Activated gamma-delta T cell treated with anti-CD3 and anti-CD28 coated beads, Interleukin-2, amount 50 U/mL, for 16 hours (primary cell): ENCODE measurements around the gene PSMB10.
"Not testable (repeated sequence)": the region's sequence is repeated elsewhere in the genome, so short reads cannot be mapped to it uniquely, and the experiment has no call there.

Source experiments
- DNase-seq: peaks from one replicate; pipeline ENCODE4 v3.0.0-alpha.2; 2020; ENCODE audit warnings: low read depth

PSMB10 gene

DNA sequence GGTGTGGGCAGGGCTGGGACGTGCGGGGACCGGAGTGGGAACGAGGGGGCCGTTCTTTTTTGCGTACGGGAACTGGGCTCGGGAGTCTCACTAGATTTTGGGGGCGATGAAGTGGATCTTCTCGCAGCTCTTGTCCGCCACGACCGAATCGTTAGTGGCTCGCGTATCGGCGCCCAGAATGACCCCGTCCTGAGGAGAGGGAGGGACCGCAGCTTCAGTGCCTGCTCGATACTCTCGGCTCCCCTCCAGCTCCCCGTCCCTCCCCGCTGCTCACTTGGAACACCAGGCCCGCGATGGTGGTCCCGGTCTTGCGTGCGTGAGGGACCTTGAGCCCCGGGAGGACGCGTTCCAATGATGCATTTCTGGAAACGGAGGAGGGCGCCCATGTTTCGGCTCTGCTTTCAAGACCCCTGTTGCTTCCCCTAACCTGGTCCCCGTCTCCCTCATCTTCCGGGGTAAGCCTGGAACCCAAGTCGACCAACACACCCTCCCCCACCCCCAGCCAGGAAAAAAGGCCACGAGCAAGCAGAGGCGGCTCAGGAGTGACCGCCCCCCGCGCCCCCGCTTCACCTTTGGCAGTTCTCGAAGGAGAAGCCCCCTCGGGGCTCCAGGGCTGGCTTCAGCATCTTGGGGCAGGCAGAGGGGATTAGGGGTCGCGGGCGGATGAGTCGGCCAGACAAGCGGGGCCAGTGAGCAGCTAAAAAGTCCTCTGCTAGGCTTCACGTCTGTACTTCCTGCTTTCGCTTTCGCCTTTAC, at the start of gene PSMB10:
Gene PSMB10, minus strand, starts transcription at position 727 of the 756 bp plus-strand sequence. Its CDS starts 101 bp downstream, at position 626.
- DNase-seq, result no peak

DNA sequence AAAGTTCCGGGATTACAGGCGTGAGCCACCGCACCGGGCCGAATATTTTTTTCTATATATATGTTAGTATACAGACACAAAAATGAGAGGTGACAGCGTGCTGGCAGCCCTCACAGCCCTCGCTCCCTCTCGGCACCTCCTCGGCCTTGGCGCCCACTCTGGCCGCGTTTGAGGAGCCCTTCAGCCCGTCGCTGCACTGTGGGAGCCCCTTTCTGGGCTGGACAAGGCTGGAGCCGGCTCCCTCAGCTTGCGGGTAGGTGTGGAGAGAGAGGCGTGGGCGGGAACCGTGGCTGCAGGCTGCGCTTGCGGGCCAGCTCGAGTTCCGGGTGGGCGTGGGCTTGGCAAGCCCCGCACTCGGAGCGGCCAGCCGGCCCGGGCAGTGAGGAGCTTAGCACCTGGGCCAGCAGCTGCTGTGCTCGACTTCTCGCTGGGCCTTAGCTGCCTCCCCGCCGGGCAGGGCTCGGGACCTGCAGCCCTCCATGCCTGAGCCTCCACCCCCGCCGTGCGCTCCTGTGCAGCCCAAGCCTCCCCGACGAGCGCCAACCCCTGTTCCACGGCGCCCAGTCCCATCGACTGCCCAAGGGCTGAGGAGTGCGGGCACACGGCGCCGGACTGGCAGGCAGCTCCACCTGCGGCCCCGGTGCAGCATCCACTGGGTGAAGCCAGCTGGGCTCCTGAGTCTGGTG, 45.5 kb upstream of the PSMB10 start:
- no peak for DNase-seq

DNA sequence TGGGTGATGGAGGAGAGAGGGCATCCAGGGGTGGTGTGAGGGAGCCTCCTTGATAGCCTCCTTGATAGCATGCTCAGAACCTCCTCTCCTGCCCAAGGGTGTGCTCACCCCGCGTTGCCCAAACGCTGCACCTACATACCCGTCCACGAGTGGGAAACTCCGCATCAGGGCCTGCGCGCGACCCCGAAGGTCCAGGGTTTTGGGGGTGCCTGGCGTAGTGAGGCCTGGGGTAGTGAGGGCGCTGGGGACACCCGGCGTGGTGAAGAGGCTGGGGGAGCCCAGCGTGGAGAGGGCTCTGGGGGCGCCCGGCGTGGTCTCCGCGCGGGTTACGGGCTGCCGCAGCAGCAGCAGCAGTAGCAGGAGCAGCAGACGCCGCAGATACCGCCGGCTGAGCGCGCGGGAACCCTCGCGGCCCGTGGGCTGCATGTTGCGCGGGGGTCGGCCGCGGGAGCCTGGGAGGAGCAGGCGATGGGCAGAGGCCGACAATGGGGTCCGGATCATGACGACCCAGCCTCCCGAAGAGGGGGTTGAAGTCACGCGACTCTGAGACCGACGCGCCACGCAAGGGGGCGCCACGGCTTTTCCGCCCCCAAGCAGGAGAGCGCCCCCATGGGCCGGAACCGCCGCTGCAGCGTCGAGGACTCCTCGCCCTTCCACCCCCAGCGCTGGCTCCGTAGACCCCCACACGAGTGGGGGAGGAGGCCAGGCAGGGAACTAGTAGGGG, 43.5 kb upstream of the PSMB10 start, which contains the start of gene DPEP3:
Gene DPEP3, minus strand, starts transcription at position 545 of the 724 bp plus-strand sequence. Its CDS starts 119 bp downstream, at position 426.
- no peak for DNase-seq

DNA sequence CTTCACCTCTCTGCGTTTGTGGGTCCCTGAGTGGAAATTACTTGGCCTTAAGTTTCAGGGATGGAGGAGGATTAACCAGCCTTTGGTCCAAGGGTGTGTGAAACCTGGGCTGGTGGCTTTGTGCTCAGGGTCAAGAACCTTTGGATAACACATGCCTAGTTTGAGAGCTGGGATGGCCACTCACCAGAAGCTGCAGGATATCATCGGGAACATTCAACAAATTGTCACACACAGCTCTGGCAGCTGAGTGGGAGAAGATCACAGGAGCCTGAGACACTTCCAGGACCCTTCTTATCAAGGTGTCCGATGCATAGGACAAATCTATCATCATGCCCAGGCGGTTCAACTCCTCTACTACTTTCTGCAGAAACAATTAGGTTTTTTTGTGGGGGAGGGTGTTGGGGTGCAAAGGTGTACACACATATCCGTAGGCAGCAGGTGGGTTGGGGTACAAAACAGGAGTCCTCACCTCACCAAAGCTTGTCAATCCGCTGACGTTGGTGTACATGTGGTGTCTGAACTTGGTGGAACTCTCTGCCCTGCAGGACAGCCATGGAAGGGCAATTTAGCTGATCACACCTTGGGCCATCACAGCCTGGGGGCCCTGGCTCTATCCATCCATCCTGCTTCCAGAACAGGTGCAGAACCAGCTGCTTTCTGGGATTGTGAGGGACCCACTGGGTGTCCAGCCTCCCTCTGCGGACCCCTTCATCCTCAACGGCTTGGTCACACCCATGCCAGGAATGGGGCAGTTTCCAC, 41.0 kb upstream of the PSMB10 start:
- DNase-seq, result no peak

DNA sequence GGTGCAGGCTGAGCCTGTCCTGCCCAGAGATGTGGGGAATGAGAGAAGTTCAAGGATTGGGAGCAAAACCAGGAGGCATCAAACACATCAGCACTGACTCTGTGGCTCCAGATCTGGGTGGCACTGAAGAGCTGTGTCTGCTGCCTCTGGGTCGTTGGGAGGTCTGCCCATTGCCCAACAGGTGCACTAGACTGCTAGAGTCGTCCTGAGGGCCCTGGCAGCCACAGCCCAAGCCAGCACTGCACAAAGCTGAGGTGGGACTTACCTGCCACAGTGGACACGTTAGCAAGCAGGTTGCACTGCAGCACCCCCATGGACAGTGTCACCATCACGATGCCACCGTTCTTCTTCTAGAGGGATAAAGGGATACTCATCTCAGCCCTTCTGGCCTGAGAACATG, 40.4 kb upstream of the PSMB10 start:
- no peak for DNase-seq

- no peak for DNase-seq
These were observed 39.6 kb upstream of the PSMB10 start for GRCh38 chr16:67976205-67976604.

GRCh38 chr16:67975321-67976105, 38.9 kb upstream of the PSMB10 start:
- DNase-seq, result no peak

GRCh38 chr16:67972285-67972684, 35.6 kb upstream of the PSMB10 start:
- DNase-seq, result not testable (repeated sequence)

DNA sequence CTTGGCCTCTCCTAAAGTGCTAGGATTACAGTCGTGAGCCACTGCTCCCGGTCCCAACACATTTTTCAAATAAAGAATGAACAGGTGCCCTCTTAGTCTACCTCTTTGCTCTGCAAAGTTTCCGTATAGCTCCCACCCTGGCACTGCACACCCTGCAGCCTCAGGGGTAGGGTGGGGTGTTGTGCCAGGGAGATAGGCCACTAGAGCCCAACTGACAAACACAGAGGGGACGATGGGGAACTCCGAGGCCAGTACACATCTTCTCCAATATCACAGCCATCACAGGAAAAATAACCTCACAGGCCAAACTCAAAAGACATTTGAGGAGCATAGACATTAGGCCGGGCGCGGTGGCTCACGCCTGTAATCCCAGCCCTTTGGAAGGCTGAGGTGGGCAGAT, 34.5 kb upstream of the PSMB10 start:
- DNase-seq, result no peak

DNA sequence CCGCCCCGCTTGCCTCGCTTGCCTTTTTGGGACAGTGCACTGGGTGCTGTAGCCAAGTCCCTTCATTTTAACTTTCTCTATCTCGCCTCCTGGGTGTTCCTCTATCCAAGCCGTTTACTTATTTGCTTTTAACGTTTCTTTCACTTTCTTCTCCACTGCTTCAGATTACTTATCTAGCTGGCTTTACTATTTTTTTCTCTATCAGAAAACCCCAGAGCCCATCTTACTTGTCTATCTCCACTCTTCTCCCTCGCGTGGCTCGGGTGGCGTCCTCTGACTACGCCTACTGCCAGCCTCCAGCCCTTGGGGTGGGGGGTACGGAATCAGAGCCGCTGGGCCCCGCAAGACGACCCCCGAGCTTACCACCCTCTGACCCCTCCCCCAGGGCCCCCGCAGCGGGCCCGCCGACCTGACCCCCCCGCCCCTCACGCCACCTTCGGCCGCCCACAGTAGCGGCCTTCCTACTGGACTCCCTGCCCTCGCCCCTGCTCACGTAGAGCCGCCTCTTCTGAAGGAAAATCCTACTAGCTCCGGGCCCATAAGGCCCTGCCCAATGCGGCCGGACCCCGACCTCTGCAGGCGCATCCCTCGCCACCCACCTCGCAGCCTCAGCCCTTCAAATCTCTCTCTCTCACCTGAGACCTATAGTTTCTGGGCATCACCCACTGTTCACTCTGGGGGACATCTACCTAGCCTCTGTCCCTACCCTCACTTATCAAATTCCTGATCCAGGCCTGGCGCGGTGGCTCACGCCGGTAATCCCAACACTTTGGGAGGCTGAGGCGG, 32.8 kb upstream of the PSMB10 start:
- DNase-seq, result no peak

DNA sequence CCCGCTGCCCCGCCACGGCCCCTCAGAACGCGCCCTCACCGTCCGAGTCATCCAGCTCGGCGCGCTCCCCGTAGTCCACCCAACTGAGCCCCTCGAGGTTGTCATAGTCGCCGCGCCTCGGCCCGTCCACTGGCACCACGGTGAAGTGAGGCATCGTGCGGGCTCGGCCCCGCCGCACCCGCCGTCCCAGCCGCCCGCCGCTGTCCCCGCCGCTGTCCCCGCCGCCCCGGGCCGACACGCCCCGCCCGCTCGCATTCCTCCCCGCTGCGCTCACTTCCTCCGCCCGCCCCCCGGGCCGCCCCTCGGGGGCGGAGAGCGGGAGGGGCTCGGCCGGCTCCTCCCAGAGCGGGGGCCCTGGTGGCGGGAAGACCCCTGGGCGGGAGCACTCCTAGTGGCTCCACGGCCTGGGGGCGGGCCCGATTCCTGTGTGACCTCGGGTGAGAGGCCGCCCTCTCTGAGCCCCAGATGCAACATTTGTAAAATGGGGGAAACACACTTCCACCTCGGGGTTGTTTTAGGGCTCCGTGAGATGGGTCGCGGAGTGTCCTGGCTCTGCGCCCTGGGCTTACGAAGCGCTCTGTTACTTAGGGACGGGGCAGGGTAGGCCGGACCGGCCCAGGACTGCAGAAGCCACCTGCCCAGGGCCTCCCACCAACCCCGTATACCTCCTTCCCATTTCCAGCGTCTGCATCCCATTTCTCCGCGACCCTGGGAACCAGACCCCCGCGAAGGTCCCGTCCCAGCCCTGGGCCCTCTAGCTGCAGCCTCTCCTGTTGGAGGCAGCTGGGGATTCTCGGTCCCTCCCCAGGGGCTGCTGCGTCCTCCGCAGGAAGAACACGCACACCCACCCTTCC, 32.0 kb upstream of the PSMB10 start, which contains the start of gene SLC12A4:
Gene SLC12A4, minus strand, starts transcription at position 238 of the 854 bp plus-strand sequence. Its CDS starts 84 bp downstream, at position 154.
- DNase-seq, result peak; percentile 76

GRCh38 chr16:67967958-67968399, 31.3 kb upstream of the PSMB10 start:
- DNase-seq, result no peak

- DNase-seq, result no peak
These were observed 30.7 kb upstream of the PSMB10 start for GRCh38 chr16:67967183-67967957.

DNA sequence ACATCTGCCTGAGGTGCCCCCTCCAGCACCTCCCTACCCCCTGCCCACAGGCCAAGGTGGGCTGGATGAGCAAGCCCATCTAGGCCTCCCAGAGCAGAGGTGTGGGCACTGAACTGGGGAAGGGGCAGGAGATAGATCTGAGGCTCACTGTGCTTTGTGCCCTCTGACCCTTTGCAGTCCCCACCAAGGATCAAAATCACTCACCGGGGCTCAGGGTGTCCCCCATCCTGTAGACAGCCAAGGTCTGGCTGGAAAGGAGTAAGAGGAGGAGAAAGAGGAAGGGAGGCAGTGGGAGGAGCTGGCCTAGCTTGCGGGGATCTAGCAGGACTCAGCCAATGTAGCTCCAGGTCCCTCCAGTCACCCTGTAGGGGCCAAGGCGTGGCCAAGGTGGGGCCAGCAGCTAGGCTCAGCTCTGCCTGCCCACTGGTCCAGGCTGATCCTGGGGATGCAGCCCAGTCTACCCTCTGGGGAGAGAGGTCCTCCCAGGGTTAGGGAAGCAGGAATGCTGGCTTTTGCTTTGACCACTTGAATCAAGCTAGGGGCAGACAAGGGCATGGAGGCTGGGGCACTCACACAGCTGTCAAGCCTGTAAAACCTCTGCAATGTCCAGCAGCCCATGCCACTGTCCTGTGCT, 30.0 kb upstream of the PSMB10 start:
- DNase-seq, result no peak

DNA sequence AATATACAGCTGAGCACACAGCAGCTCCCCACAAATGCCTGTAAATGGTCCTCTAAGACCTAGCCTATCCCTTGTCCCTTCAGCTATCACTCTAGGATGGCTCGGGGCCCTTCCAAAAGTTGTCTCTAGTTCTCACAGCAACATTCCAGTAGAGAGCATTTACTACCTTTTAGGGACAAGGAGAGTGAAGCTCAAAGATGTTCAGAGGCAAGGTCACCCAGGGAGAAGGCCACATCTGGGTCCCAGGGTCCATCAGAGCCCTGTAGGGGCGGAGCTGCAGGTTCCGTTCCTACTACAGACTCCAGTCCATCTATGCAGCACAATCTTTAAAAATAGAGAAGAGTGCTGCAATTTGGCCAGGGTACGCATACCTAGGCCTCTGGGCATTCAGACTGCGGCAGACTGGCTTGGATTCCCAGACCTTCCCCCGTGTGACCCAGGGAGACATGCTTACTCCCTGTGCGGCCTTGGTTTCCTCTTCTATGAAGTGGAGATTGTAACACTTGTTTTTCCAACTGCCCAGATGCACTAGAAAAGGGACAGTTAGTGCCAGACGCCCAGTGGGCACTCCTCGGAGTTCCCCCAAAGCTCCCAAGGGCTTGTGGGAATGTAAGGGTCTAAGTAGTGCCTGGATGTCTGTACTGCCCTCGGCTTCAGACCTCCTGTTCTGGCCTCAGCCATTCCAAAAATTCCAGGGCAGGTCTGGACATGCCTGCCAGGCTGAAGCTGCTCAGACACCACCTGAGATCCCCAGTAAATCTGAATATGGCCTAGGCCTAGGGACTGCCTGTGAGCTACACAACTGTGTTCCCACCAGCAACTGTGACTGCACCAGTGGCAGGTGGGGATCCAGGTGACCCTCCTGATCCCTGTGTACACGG, 29.3 kb upstream of the PSMB10 start:
- no peak for DNase-seq

GRCh38 chr16:67964477-67965131, 28.0 kb upstream of the PSMB10 start:
- DNase-seq, result no peak
